CD14-positive monocyte (primary cell): ENCODE data around the gene SHQ1. TPM values are rescaled to one million over a fixed set of nuclear protein-coding genes. Genes with fewer than 3 reads are reported as not detected.

Experiments
- DNase-seq, 3 donors: peaks; one replicate each; pipeline ENCODE4 v3.0.0-alpha.2; 2011 to 2022
- H2AFZ ChIP-seq: 2 replicates; pipeline ENCODE4 v1.6.0; 2012; ENCODE audit warnings: mild to moderate bottlenecking, low read depth, low read length, inconsistent platforms; ENCODE audit not compliant: insufficient read depth, poor library complexity, severe bottlenecking
- H3K27ac ChIP-seq, 2 donors: 1 replicate in 1 of 2; 2 replicates in 1 of 2; pipeline ENCODE4 v1.5.1; 2012 to 2013; ENCODE audit warnings: low read length in 2 of 2, control low read depth in 1 of 2, inconsistent platforms in 1 of 2, low read depth in 1 of 2, mild to moderate bottlenecking in 1 of 2
- H3K27me3 ChIP-seq, 2 donors: one replicate each; pipeline versions ENCODE4 v1.6.0 to v1.6.1; 2011 to 2013; ENCODE audit warnings: low read length in 2 of 2; ENCODE audit not compliant: control insufficient read depth in 2 of 2, insufficient read depth in 2 of 2
- H3K36me3 ChIP-seq, 2 donors: replicated peaks in 1 of 2; 1 replicate in 1 of 2; 2 replicates in 1 of 2; pipeline versions ENCODE4 v1.5.1 to v1.6.1; 2012 to 2013; ENCODE audit warnings: low read length in 2 of 2, control low read depth in 1 of 2, inconsistent platforms in 1 of 2, mild to moderate bottlenecking in 1 of 2; ENCODE audit not compliant: insufficient read depth in 2 of 2, control insufficient read depth in 1 of 2
- H3K4me1 ChIP-seq, 2 donors: 1 replicate in 1 of 2; 2 replicates in 1 of 2; pipeline versions ENCODE4 v1.5.1 to v1.6.1; 2012 to 2013; ENCODE audit warnings: low read length in 2 of 2, control low read depth in 1 of 2, inconsistent platforms in 1 of 2, mild to moderate bottlenecking in 1 of 2, moderate library complexity in 1 of 2; ENCODE audit not compliant: insufficient read depth in 2 of 2, control insufficient read depth in 1 of 2
- H3K4me2 ChIP-seq: replicated peaks from 2 replicates; pipeline ENCODE3; 2012; ENCODE audit warnings: low read length, moderate library complexity, mild to moderate bottlenecking; ENCODE audit not compliant: poor library complexity, severe bottlenecking; ENCODE audit errors: extremely low read depth
- H3K4me3 ChIP-seq, 3 experiments: fragments of 200-600 bp in 1 of 3; sonication (generic) in 1 of 3; replicated peaks in 1 of 3; 1 replicate in 2 of 3; 2 replicates in 1 of 3; pipeline ENCODE4 v1.5.1; 2011 to 2013; ENCODE audit warnings: low read length in 3 of 3, mild to moderate bottlenecking in 3 of 3, control low read depth in 2 of 3, low read depth in 2 of 3, inconsistent platforms in 1 of 3, moderate library complexity in 1 of 3
- H3K79me2 ChIP-seq: 2 replicates; pipeline ENCODE4 v1.6.0; 2012; ENCODE audit warnings: mild to moderate bottlenecking, control low read depth, inconsistent platforms, low read length, moderate library complexity; ENCODE audit not compliant: insufficient read depth
- H3K9ac ChIP-seq: 2 replicates; pipeline ENCODE4 v1.6.0; 2017; ENCODE audit warnings: low read length, mild to moderate bottlenecking; ENCODE audit not compliant: insufficient read depth, poor library complexity, severe bottlenecking
- H3K9me3 ChIP-seq, 2 donors: replicated peaks in 1 of 2; 1 replicate in 1 of 2; 2 replicates in 1 of 2; pipeline versions ENCODE4 v1.5.1 to v1.6.1; 2012 to 2013; ENCODE audit warnings: low read length in 2 of 2, control low read depth in 1 of 2; ENCODE audit not compliant: control insufficient read depth in 1 of 2, insufficient read depth in 1 of 2
- H4K20me1 ChIP-seq: 2 replicates; pipeline ENCODE4 v1.6.0; 2012; ENCODE audit warnings: mild to moderate bottlenecking, low read length, control low read depth, moderate library complexity; ENCODE audit not compliant: insufficient read depth
- H3K27ac Mint-ChIP-seq, 7 donors: one replicate each; pipeline ENCODE4 v1.8.0; 2020; ENCODE audit warnings: mild to moderate bottlenecking in 7 of 7, mixed read lengths in 7 of 7, moderate library complexity in 6 of 7, inconsistent platforms in 2 of 7
- H3K27me3 Mint-ChIP-seq, 3 donors: one replicate each; pipeline ENCODE4 v1.8.0; 2021 to 2022; ENCODE audit warnings: low read depth in 3 of 3, mild to moderate bottlenecking in 3 of 3, mixed read lengths in 3 of 3, moderate library complexity in 3 of 3, inconsistent platforms in 1 of 3
- H3K36me3 Mint-ChIP-seq, 2 donors: one replicate each; pipeline ENCODE4 v1.8.0; 2020; ENCODE audit warnings: mixed read lengths in 2 of 2, inconsistent platforms in 1 of 2, mild to moderate bottlenecking in 1 of 2
- H3K4me1 Mint-ChIP-seq: one replicate; pipeline ENCODE4 v1.8.0; 2020; ENCODE audit warnings: mild to moderate bottlenecking, mixed read lengths
- H3K4me3 Mint-ChIP-seq, 2 donors: one replicate each; pipeline ENCODE4 v1.8.0; 2020; ENCODE audit warnings: mild to moderate bottlenecking in 2 of 2, mixed read lengths in 2 of 2, moderate library complexity in 1 of 2
- H3K9me3 Mint-ChIP-seq, 7 donors: one replicate each; pipeline ENCODE4 v1.8.0; 2020 to 2022; ENCODE audit warnings: mixed read lengths in 7 of 7, mild to moderate bottlenecking in 6 of 7, moderate library complexity in 6 of 7, inconsistent platforms in 2 of 7
- CTCF ChIP-seq: fragments of 200-600 bp; IDR thresholded peaks from one replicate; pipeline ENCODE4 v1.8.0; 2022; ENCODE audit warnings: antibody characterized with exemption, mild to moderate bottlenecking
- whole genome bisulfite sequencing: methylation state at CpG from one replicate; pipeline ENCODE4 v1.1.5; 2013; ENCODE audit warnings: missing lambda C conversion rate; ENCODE audit not compliant: insufficient coverage; 5-methylcytosine and 5-hydroxymethylcytosine counted together
- intact Hi-C, 2 donors: fragments of 100-400 bp; cut with micrococcal nuclease; formaldehyde crosslinking; loops; one replicate each; pipeline versions ENCODE4 v1.15.0 to v1.15.1; 2023
- polyA plus RNA-seq, 3 donors: library from polyadenylated mRNA; depleted of rRNA in 1 of 3; unstranded in 2 of 3; stranded (reverse) in 1 of 3; fragments of 300-500 nt in 2 of 3; fragments of >200 nt in 1 of 3; fragmentation: Illumina TruSeq in 2 of 3; gene quantifications; 1 replicate in 2 of 3; 2 replicates in 1 of 3; pipeline ENCODE4 v1.2.3, GENCODE V29; 2012 to 2021

The SHQ1 gene
- polyA plus RNA-seq, 3 donors: 3.5 to 31.6 (median 8.2) TPM

GRCh38 chr3:72786668-72787067 lies 61.6 kb downstream of the SHQ1 start:
- WGBS: 100% methylated on average over 3 of the region's 3 CpGs
- Histone ChIP-seq H3K79me2 (no peaks in the 10 kb centered on the region), H3K27ac (no peak overlapping the region), H3K9me3 (no peaks in the 10 kb centered on the region), H4K20me1 (no peaks in the 10 kb centered on the region), H3K27me3 (no peaks in the 10 kb centered on the region), H3K4me1 (no peaks in the 10 kb centered on the region), H3K9ac (no peak overlapping the region), H3K4me3 (no peak overlapping the region), H3K4me2 (no peak overlapping the region), H2AFZ (no peak overlapping the region), H3K36me3 (peaks cover 9 to 34% of the 10 kb centered on the region in 2 donors)
- Mint-ChIP-seq H3K4me3 (no peak overlapping the region), H3K36me3 (peaks cover 19 to 28% of the 10 kb centered on the region in 2 donors), H3K27ac (no peak overlapping the region), H3K27me3 (no peaks in the 10 kb centered on the region), H3K4me1 (peaks cover 2% of the 10 kb centered on the region), H3K9me3 (peaks cover 0 to 5% (median 0%) of the 10 kb centered on the region in 7 donors)
- no peak for DNase-seq
- intact Hi-C loops: no loop called here
- TF ChIP-seq CTCF: no peak

DNA sequence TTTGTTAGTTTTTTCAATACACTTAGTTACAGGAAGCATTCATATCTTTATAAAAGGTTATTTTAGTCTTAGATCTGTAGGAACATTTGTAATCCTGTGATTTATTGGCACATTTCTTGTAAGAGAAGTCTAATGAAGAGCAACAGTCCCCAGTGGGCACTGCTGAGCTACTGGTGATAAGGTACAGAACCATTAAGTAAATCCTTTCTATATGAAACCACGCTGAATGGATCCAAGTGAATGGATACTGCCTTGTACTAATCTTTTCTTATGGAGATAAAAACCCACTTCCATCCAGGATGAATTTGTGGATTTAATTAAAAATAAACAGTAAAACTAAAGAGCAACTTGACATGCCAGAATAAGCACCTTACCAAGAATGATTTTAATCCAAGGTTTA lies 64.0 kb downstream of the SHQ1 start:
- no peaks in the 10 kb centered on the region for H3K27me3 ChIP-seq
- Mint-ChIP-seq H3K36me3 (peaks cover 11 to 18% of the 10 kb centered on the region in 2 donors), H3K27me3 (no peaks in the 10 kb centered on the region), H3K9me3 (peaks cover 0 to 5% (median 0%) of the 10 kb centered on the region in 7 donors), H3K4me3 (no peak overlapping the region), H3K4me1 (no peaks in the 10 kb centered on the region), H3K27ac (no peak overlapping the region)
- H2AFZ ChIP-seq: no peak overlapping the region
- H3K9ac ChIP-seq: no peak overlapping the region
- no peak overlapping the region for H3K27ac ChIP-seq
- peaks cover 8 to 33% of the 10 kb centered on the region in 2 donors for H3K36me3 ChIP-seq
- no peaks in the 10 kb centered on the region for H4K20me1 ChIP-seq
- no peaks in the 10 kb centered on the region for H3K79me2 ChIP-seq
- WGBS: no CpG with 5 or more reads among the region's 1 CpG
- H3K4me2 ChIP-seq: no peak overlapping the region
- intact Hi-C loops: no loop called here
- H3K9me3 ChIP-seq: no peaks in the 10 kb centered on the region
- no peaks in the 10 kb centered on the region for H3K4me1 ChIP-seq
- no peak for DNase-seq
- TF ChIP-seq CTCF: no peak
- no peak overlapping the region for H3K4me3 ChIP-seq
